ENCODE results near the gene IQCH.
A peak's percentile ranks its signal among the peaks of the same experiment; 100 is the strongest.

Gene IQCH

GRCh38 chr15:67254238-67255175, at the start of gene IQCH, which contains the start of gene AAGAB:
TSS of gene IQCH (plus strand) at chr15:67254786. CDS start at chr15:67254897, 111 bp downstream.
TSS of gene AAGAB (minus strand) at chr15:67254661. CDS start at chr15:67254631, 30 bp downstream.
- TF ChIP-seq GATA2 (IDR thresholded peaks at IDR 0.05; ENCODE audit: low read depth, low read length) (peak; percentile 91), GATA3 (IDR thresholded peaks at IDR 0.05; ENCODE audit: low read depth, low read length) (peak; percentile 47)

- TF ChIP-seq GATA2 (IDR thresholded peaks at IDR 0.05; ENCODE audit: low read depth, low read length) (no peak), GATA3 (IDR thresholded peaks at IDR 0.05; ENCODE audit: low read depth, low read length) (no peak)
Observed at GRCh38 chr15:67207555-67208207, 46.9 kb upstream of the IQCH start.

- TF ChIP-seq GATA3 (IDR thresholded peaks at IDR 0.05; ENCODE audit: low read depth, low read length) (no peak), GATA2 (IDR thresholded peaks at IDR 0.05; ENCODE audit: low read depth, low read length) (no peak)
Observed at GRCh38 chr15:67208396-67208795, 46.2 kb upstream of the IQCH start.

- no peak for TF ChIP-seq GATA2 (IDR thresholded peaks at IDR 0.05; ENCODE audit: low read depth, low read length)
- TF ChIP-seq GATA3 (IDR thresholded peaks at IDR 0.05; ENCODE audit: low read depth, low read length): no peak
Observed at GRCh38 chr15:67210555-67211168, 43.9 kb upstream of the IQCH start.

- TF ChIP-seq GATA3 (IDR thresholded peaks at IDR 0.05; ENCODE audit: low read depth, low read length) (no peak), GATA2 (IDR thresholded peaks at IDR 0.05; ENCODE audit: low read depth, low read length) (no peak)
Observed at GRCh38 chr15:67212684-67213367, 41.8 kb upstream of the IQCH start.

- TF ChIP-seq GATA2 (IDR thresholded peaks at IDR 0.05; ENCODE audit: low read depth, low read length): no peak
- TF ChIP-seq GATA3 (IDR thresholded peaks at IDR 0.05; ENCODE audit: low read depth, low read length): no peak
Observed at GRCh38 chr15:67215102-67215501, 39.5 kb upstream of the IQCH start.

GRCh38 chr15:67216859-67217258, 37.7 kb upstream of the IQCH start:
- no peak for TF ChIP-seq GATA2 (IDR thresholded peaks at IDR 0.05; ENCODE audit: low read depth, low read length)
- TF ChIP-seq GATA3 (IDR thresholded peaks at IDR 0.05; ENCODE audit: low read depth, low read length): no peak

GRCh38 chr15:67218428-67218827, 36.2 kb upstream of the IQCH start:
- no peak for TF ChIP-seq GATA2 (IDR thresholded peaks at IDR 0.05; ENCODE audit: low read depth, low read length)

GRCh38 chr15:67219288-67219687, 35.3 kb upstream of the IQCH start:
- TF ChIP-seq GATA2 (IDR thresholded peaks at IDR 0.05; ENCODE audit: low read depth, low read length) (no peak), GATA3 (IDR thresholded peaks at IDR 0.05; ENCODE audit: low read depth, low read length) (no peak)

- no peak for TF ChIP-seq GATA2 (IDR thresholded peaks at IDR 0.05; ENCODE audit: low read depth, low read length)
- no peak for TF ChIP-seq GATA3 (IDR thresholded peaks at IDR 0.05; ENCODE audit: low read depth, low read length)
Observed at GRCh38 chr15:67224889-67225288, 29.7 kb upstream of the IQCH start.

GRCh38 chr15:67225336-67225735, 29.2 kb upstream of the IQCH start:
- no peak for TF ChIP-seq GATA2 (IDR thresholded peaks at IDR 0.05; ENCODE audit: low read depth, low read length)
- TF ChIP-seq GATA3 (IDR thresholded peaks at IDR 0.05; ENCODE audit: low read depth, low read length): no peak

GRCh38 chr15:67227431-67227830, 27.2 kb upstream of the IQCH start:
- TF ChIP-seq GATA2 (IDR thresholded peaks at IDR 0.05; ENCODE audit: low read depth, low read length): no peak
- no peak for TF ChIP-seq GATA3 (IDR thresholded peaks at IDR 0.05; ENCODE audit: low read depth, low read length)

- no peak for TF ChIP-seq GATA3 (IDR thresholded peaks at IDR 0.05; ENCODE audit: low read depth, low read length)
- TF ChIP-seq GATA2 (IDR thresholded peaks at IDR 0.05; ENCODE audit: low read depth, low read length): no peak
Observed at GRCh38 chr15:67227846-67228245, 26.7 kb upstream of the IQCH start.

- TF ChIP-seq GATA2 (IDR thresholded peaks at IDR 0.05; ENCODE audit: low read depth, low read length) (no peak), GATA3 (IDR thresholded peaks at IDR 0.05; ENCODE audit: low read depth, low read length) (no peak)
Observed at GRCh38 chr15:67228286-67228685, 26.3 kb upstream of the IQCH start.

Data from SH-SY5Y (cell line).